Suprapubic skin (tissue), 4 donors: ENCODE data around the gene PCBD2.

Experiments used
- POLR2A ChIP-seq, 2 donors: fragments of 450-650 bp; IDR thresholded peaks; one replicate each; pipeline ENCODE4 v1.6.1; 2017; ENCODE audit warnings: antibody characterized with exemption in 2 of 2, mild to moderate bottlenecking in 2 of 2, moderate library complexity in 2 of 2
- POLR2AphosphoS5 ChIP-seq, 3 donors: sonication (generic); formaldehyde crosslinking; IDR thresholded peaks; one replicate each; pipeline ENCODE4 v1.6.1; 2017; ENCODE audit warnings: antibody characterized with exemption in 3 of 3
- TF ChIP-seq, protein P1 (sequence below), 2 donors: fragments of 200-600 bp in 1 of 2; fragments of 450-650 bp in 1 of 2; sonication (generic) in 1 of 2; IDR thresholded peaks; one replicate each; pipeline ENCODE4 v1.5.1; 2016 to 2019; ENCODE audit warnings: antibody characterized with exemption in 2 of 2, mild to moderate bottlenecking in 1 of 2, moderate library complexity in 1 of 2

DNA sequence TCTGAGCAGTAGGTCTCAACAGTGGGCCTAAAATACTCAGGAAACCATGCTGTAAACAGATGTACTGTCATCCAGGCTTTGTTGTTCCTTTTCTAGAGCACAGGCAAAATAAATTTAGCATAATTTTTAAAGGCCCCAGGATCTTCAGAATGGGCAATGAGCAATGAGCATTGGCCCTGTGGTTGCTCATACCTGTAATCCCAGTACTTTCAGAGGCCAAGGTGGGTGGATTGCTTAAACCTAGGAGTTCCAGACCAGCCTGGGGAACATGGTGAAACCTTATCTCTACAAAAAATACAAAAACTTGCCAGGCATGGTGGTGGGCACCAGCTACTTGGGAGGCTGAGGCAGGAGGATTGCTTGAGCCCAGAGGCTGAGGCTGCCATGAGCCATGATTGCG is 13.5 kb upstream of the PCBD2 start:
- TF ChIP-seq, protein P1, sequence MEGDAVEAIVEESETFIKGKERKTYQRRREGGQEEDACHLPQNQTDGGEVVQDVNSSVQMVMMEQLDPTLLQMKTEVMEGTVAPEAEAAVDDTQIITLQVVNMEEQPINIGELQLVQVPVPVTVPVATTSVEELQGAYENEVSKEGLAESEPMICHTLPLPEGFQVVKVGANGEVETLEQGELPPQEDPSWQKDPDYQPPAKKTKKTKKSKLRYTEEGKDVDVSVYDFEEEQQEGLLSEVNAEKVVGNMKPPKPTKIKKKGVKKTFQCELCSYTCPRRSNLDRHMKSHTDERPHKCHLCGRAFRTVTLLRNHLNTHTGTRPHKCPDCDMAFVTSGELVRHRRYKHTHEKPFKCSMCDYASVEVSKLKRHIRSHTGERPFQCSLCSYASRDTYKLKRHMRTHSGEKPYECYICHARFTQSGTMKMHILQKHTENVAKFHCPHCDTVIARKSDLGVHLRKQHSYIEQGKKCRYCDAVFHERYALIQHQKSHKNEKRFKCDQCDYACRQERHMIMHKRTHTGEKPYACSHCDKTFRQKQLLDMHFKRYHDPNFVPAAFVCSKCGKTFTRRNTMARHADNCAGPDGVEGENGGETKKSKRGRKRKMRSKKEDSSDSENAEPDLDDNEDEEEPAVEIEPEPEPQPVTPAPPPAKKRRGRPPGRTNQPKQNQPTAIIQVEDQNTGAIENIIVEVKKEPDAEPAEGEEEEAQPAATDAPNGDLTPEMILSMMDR (IDR thresholded peaks at IDR 0.05) = no peak
- no peak for TF ChIP-seq POLR2AphosphoS5 (IDR thresholded peaks at IDR 0.05)
- TF ChIP-seq POLR2A (IDR thresholded peaks at IDR 0.05) = no peak
